HG02884 (cell line): Measurements from ENCODE around the gene FAM83D.

ENCODE experiments used
- ATAC-seq: cut with Tn5 transposase; IDR thresholded peaks from one replicate; pipeline ENCODE4 v1.9.1; 2021; ENCODE audit warnings: mild to moderate bottlenecking, moderate library complexity; ENCODE audit not compliant: unreplicated experiment

FAM83D gene

GRCh38 chr20:38997622-38998021 lies 71.4 kb downstream of the FAM83D start:
- peak; percentile 92 for ATAC-seq

- ATAC-seq = no peak
These were observed 73.0 kb downstream of the FAM83D start for GRCh38 chr20:38999217-38999616.

- ATAC-seq = no peak
These were observed 74.0 kb downstream of the FAM83D start for GRCh38 chr20:38999965-39000910.
